ENCODE results near the gene NTM.

- TF ChIP-seq CTCF (IDR thresholded peaks at IDR 0.05): no peak
- no peak for TF ChIP-seq POLR2A (IDR thresholded peaks at IDR 0.05)
Observed at GRCh38 chr11:131687291-131688047, 317.1 kb downstream of the NTM start.
